ENCODE measurements around the gene ZNF532. TPM values are rescaled to one million over a fixed set of nuclear protein-coding genes. Genes with fewer than 3 reads are reported as not detected.

Gene ZNF532
- total RNA-seq, 6 donors from 2014 or later, result 35.6 to 76.5 (median 42.9) TPM

DNA sequence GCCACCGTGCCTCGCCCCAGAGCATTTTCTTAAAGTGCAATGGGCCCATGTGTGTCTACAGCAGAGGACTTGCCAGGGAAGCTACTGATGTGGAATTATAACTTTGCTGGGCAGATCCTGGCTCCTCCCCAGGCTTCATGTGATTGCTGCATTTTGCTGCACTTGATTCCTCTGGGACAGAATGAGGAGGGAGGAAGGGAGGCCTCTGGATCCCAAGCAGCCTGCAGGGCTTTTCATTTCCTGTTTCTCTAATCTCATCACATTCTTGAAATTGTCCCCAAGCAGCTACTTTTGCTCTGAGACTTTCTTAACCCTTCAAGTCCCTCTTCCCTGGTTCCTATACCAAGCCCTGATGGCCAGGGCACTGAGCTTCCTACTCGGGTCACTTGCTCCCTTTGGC is 140.6 kb downstream of the ZNF532 start:
- DNase-seq (no peak), ATAC-seq (ENCODE audit: low FRiP score in 2 of 2) (no peak)
- TF ChIP-seq EP300 (IDR thresholded peaks at IDR 0.05) (no peak), POLR2AphosphoS5 (IDR thresholded peaks at IDR 0.05) (no peak), POLR2A (IDR thresholded peaks at IDR 0.05) (no peak)
- TF ChIP-seq, protein P1, sequence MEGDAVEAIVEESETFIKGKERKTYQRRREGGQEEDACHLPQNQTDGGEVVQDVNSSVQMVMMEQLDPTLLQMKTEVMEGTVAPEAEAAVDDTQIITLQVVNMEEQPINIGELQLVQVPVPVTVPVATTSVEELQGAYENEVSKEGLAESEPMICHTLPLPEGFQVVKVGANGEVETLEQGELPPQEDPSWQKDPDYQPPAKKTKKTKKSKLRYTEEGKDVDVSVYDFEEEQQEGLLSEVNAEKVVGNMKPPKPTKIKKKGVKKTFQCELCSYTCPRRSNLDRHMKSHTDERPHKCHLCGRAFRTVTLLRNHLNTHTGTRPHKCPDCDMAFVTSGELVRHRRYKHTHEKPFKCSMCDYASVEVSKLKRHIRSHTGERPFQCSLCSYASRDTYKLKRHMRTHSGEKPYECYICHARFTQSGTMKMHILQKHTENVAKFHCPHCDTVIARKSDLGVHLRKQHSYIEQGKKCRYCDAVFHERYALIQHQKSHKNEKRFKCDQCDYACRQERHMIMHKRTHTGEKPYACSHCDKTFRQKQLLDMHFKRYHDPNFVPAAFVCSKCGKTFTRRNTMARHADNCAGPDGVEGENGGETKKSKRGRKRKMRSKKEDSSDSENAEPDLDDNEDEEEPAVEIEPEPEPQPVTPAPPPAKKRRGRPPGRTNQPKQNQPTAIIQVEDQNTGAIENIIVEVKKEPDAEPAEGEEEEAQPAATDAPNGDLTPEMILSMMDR (IDR thresholded peaks at IDR 0.05), result no peak
- WGBS, 2 donors, result 73 to 74% methylated on average over 3 of the region's 3 CpGs
- Histone ChIP-seq H3K36me3 (no peaks in the 10 kb centered on the region), H3K27me3 (no peaks in the 10 kb centered on the region), H3K4me3 (no peak overlapping the region), H3K9me3 (peaks cover 0 to 4% (median 2%) of the 10 kb centered on the region in 4 donors), H3K4me1 (peaks cover 0 to 6% (median 0%) of the 10 kb centered on the region in 4 donors), H3K27ac (peak overlapping the region; percentile 28 to 75 (median 44))

DNA sequence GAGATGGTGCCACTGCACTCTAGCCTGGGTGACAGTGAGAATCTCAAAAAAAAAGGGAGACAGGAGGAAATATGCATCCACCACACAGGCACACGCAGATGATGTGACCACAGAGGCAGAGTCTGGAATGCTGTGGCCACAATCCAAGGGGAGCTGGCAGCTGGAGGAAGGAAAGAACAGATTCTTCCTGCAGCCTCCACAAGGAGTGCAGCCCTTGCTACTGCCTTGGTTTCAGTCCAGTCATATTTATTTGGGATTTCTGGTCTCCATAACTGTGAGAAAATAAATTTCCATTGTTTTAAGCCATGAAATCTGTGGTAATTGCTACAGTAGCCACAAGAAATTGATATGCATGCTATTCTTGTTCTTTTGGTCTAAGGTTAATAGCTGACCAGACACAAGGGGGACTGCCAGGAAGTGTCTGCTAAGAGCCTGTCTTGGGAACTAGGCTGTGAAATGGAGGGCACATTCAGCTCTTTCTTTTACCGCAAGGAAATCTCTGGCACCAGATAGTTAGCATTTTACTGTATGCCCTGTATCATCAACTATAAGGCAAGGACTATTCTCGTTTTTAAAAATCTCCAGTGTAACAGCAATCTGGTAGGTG is 141.9 kb downstream of the ZNF532 start:
- no peaks in the 10 kb centered on the region for H3K27me3 ChIP-seq
- H3K36me3 ChIP-seq, result no peaks in the 10 kb centered on the region
- no peak overlapping the region for H3K4me3 ChIP-seq
- H3K4me1 ChIP-seq, result peaks cover 0 to 6% (median 0%) of the 10 kb centered on the region in 4 donors
- H3K27ac ChIP-seq, result no peak overlapping the region
- TF ChIP-seq, protein P1 (IDR thresholded peaks at IDR 0.05), result no peak
- TF ChIP-seq POLR2A (IDR thresholded peaks at IDR 0.05), result no peak
- TF ChIP-seq POLR2AphosphoS5 (IDR thresholded peaks at IDR 0.05), result no peak
- TF ChIP-seq EP300 (IDR thresholded peaks at IDR 0.05), result no peak
- ATAC-seq (ENCODE audit: low FRiP score in 2 of 2), result no peak
- no peak for DNase-seq
- H3K9me3 ChIP-seq, result peaks cover 0 to 4% (median 2%) of the 10 kb centered on the region in 4 donors
- WGBS, 2 donors, result 71 to 91% methylated on average over 3 of the region's 3 CpGs

DNA sequence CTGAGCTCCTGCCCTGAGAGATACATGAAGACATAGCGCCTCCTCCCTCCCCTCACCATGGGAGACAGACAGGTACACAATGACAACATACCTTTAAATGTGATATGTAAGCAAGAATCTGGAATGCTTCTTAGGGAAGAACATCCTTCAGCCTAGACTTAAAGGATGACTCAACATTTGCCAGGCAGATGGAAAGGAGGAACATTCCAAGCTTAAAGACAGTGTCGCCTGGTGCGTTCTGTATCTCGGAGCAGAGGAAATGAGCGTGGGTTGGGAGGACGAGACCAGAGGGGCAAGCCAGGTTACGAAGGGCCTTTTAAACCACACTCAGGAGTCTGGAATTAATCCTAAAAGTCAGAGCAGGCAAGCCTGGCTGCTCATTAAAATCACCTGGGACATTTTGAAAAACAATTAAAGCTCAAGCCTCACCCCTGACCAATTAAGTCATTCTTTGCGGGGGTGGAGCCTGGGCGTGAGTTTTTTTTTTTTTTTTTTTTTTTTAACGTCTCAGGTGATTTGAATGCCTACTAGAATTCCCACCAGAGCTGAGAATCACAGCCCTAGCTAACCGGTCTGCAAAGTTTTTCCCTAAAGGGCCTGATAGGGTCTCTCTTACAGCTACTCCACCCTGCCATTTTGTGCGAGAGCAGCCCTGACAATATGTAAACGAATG is 143.8 kb downstream of the ZNF532 start:
- ATAC-seq (ENCODE audit: low FRiP score in 2 of 2) (no peak), DNase-seq (no peak)
- Histone ChIP-seq H3K36me3 (no peaks in the 10 kb centered on the region), H3K27me3 (no peaks in the 10 kb centered on the region), H3K4me3 (no peak overlapping the region), H3K9me3 (peaks cover 0 to 4% (median 2%) of the 10 kb centered on the region in 4 donors), H3K4me1 (peaks cover 0 to 6% (median 1%) of the 10 kb centered on the region in 4 donors), H3K27ac (no peak overlapping the region)
- 88 to 89% methylated on average over 13 of the region's 13 CpGs for WGBS, 2 donors
- TF ChIP-seq, protein P1 (IDR thresholded peaks at IDR 0.05), result no peak
- no peak for TF ChIP-seq POLR2AphosphoS5 (IDR thresholded peaks at IDR 0.05)
- no peak for TF ChIP-seq POLR2A (IDR thresholded peaks at IDR 0.05)
- TF ChIP-seq EP300 (IDR thresholded peaks at IDR 0.05), result no peak

DNA sequence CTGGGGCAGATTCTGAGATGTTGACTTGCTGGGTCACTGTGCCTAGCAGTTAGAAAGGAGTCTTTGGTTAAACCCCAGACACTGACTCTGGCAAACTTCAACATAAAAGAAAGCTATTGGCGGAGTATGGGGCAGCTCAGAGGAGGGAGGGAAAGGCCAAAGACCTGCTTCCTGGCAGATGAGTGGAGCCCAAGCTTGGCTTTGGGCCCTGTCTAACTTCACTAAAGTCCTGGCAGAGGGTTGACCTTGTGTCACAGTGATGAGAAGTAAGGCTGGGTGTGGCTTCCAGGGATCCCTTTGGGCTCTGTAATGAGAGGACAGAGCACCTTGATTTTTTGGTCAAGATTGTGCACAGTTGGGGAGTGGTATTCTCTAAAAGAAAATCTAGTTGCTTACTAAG is 145.2 kb downstream of the ZNF532 start:
- Histone ChIP-seq H3K4me1 (peaks cover 0 to 6% (median 1%) of the 10 kb centered on the region in 4 donors), H3K27ac (no peak overlapping the region), H3K27me3 (no peaks in the 10 kb centered on the region), H3K36me3 (no peaks in the 10 kb centered on the region), H3K9me3 (peaks cover 0 to 4% (median 2%) of the 10 kb centered on the region in 4 donors), H3K4me3 (no peak overlapping the region)
- 87 to 89% methylated on average over 1 of the region's 1 CpG for WGBS, 2 donors
- TF ChIP-seq POLR2AphosphoS5 (IDR thresholded peaks at IDR 0.05) (no peak), POLR2A (IDR thresholded peaks at IDR 0.05) (no peak), EP300 (IDR thresholded peaks at IDR 0.05) (no peak)
- TF ChIP-seq, protein P1 (IDR thresholded peaks at IDR 0.05), result no peak
- DNase-seq (no peak), ATAC-seq (ENCODE audit: low FRiP score in 2 of 2) (no peak)

Measured in upper lobe of left lung (tissue), 6 donors.